K562 (cell line): ENCODE data around the gene MOB1B. TPM values are rescaled to one million over a fixed set of nuclear protein-coding genes. Genes with fewer than 3 reads are reported as not detected.
A peak's percentile ranks its signal among the peaks of the same experiment; 100 is the strongest.

ENCODE experiments used
- ATAC-seq: fragments of 200-7000 bp; cut with Tn5 transposase; 3 replicates; pipeline ENCODE4 v1.9.1; 2020; ENCODE audit warnings: moderate library complexity
- BruUV-seq: library from RNA; stranded (reverse); fragments of 400-500 nt; replicated peaks from 2 replicates; lab custom pipeline; 2021; lab: Mats Ljungman, UMichigan
- CTCF ChIA-PET: fragments of 300-600 bp; formaldehyde crosslinking; extraction: SDS; loops from one replicate; lab custom pipeline; 2021; ENCODE audit warnings: low intra/inter-chr PET ratio; lab: Yijun Ruan, JAX
- POLR2A ChIA-PET: fragments of 300-600, 350-650 bp; sonication (Branson Sonifier 250); formaldehyde crosslinking; extraction: SDS; loops from one replicate; lab custom pipeline; 2021; ENCODE audit warnings: antibody characterized with exemption, inconsistent platforms; lab: Yijun Ruan, JAX
- DNase-seq, 4 experiments: peaks; one replicate each; pipeline versions ENCODE4 v3.0.0 to v3.0.0-alpha.2; 2011 to 2018; ENCODE audit warnings: low spot score in 3 of 4, mixed read lengths in 3 of 4; ENCODE audit errors: extremely low read depth in 1 of 4
- FAIRE-seq: peaks from 2 replicates; lab custom pipeline; 2011; peaks lifted over from hg19 to GRCh38; lab: Jason Lieb, UNC
- H2AFZ ChIP-seq: 2 replicates; pipeline ENCODE4 v1.6.0; 2011; ENCODE audit warnings: low read depth, low read length, control low read depth, inconsistent platforms
- H3K27ac ChIP-seq: fragments of 200-600 bp; 3 replicates; pipeline ENCODE4 v1.8.0; 2011; ENCODE audit warnings: low read depth, mild to moderate bottlenecking, control low read depth, inconsistent platforms, low read length, moderate library complexity, mixed read lengths; ENCODE audit errors: extremely low read depth
- H3K27me3 ChIP-seq, 2 experiments: fragments of 300-600 bp in 1 of 2; 2 replicates in 1 of 2; 3 replicates in 1 of 2; pipeline versions ENCODE4 v1.6.0 to v1.8.0; 2011; ENCODE audit warnings: inconsistent platforms in 2 of 2, low read length in 2 of 2, mild to moderate bottlenecking in 1 of 2, mixed read lengths in 1 of 2, moderate library complexity in 1 of 2; ENCODE audit not compliant: control insufficient read depth in 2 of 2, insufficient read depth in 2 of 2
- H3K36me3 ChIP-seq: fragments of 300-600 bp; 3 replicates; pipeline ENCODE4 v1.8.0; 2011; ENCODE audit warnings: mild to moderate bottlenecking, low read length, inconsistent platforms; ENCODE audit not compliant: control insufficient read depth, insufficient read depth
- H3K4me1 ChIP-seq, 2 experiments: fragments of 200-600 bp in 1 of 2; replicated peaks in 1 of 2; 2 replicates in 1 of 2; 3 replicates in 1 of 2; pipeline versions ENCODE4 v1.5.1 to v1.8.0; 2011; ENCODE audit warnings: inconsistent platforms in 2 of 2, low read length in 2 of 2, mild to moderate bottlenecking in 1 of 2, mixed read lengths in 1 of 2, moderate library complexity in 1 of 2; ENCODE audit not compliant: control insufficient read depth in 2 of 2, insufficient read depth in 2 of 2
- H3K4me2 ChIP-seq: 2 replicates; pipeline ENCODE4 v1.6.1; 2011; ENCODE audit warnings: low read length, control low read depth, inconsistent platforms, mixed read lengths; ENCODE audit not compliant: insufficient read depth
- H3K4me3 ChIP-seq: fragments of 200-600 bp; sonication (generic), shearing (Covaris generic); 2 replicates; pipeline ENCODE4 v1.5.1; 2016; ENCODE audit warnings: control low read depth, inconsistent platforms
- H3K79me2 ChIP-seq: fragments of 200-600 bp; 3 replicates; pipeline ENCODE4 v1.8.0; 2011; ENCODE audit warnings: low read length, inconsistent platforms; ENCODE audit not compliant: control insufficient read depth, insufficient read depth
- H3K9ac ChIP-seq, 2 experiments: 2 replicates each; pipeline versions ENCODE4 v1.6.0 to v1.6.1; 2011; ENCODE audit warnings: low read depth in 2 of 2, low read length in 2 of 2, control low read depth in 1 of 2, inconsistent platforms in 1 of 2, mild to moderate bottlenecking in 1 of 2, mixed read lengths in 1 of 2; ENCODE audit not compliant: insufficient read depth in 1 of 2
- H3K9me1 ChIP-seq: one replicate; pipeline ENCODE4 v1.6.0; 2011; ENCODE audit warnings: inconsistent platforms, mild to moderate bottlenecking, low read length, moderate library complexity; ENCODE audit not compliant: control insufficient read depth, insufficient read depth
- H3K9me3 ChIP-seq: replicated peaks from 2 replicates; pipeline ENCODE4 v1.5.1; 2011; ENCODE audit warnings: low read depth, low read length, inconsistent platforms; ENCODE audit not compliant: control insufficient read depth, insufficient read depth
- H4K20me1 ChIP-seq: replicated peaks from 2 replicates; pipeline ENCODE4 v1.6.1; 2011; ENCODE audit warnings: low read length, inconsistent platforms, mixed read lengths; ENCODE audit not compliant: control insufficient read depth, insufficient read depth
- ELF4 ChIP-seq: fragments of 450-650 bp; formaldehyde crosslinking; IDR thresholded peaks from 2 replicates; pipeline ENCODE4 v1.4.0; 2022; ENCODE audit warnings: missing genetic modification characterization
- MEF2A ChIP-seq: IDR thresholded peaks from 2 replicates; pipeline ENCODE4 v1.6.1; 2011; ENCODE audit warnings: low read depth, mild to moderate bottlenecking, low read length, moderate library complexity; ENCODE audit not compliant: control insufficient read depth
- NCOR1 ChIP-seq: fragments of 450-650 bp; IDR thresholded peaks from 2 replicates; pipeline ENCODE4 v1.6.1; 2016; ENCODE audit warnings: mild to moderate bottlenecking, moderate library complexity
- POLR3A ChIP-seq: IDR thresholded peaks from 2 replicates; pipeline ENCODE4 v1.6.1; 2011; ENCODE audit warnings: borderline replicate concordance, mild to moderate bottlenecking, moderate library complexity; ENCODE audit not compliant: insufficient read length, insufficient read depth; ENCODE audit errors: extremely low read depth
- PYGO2 ChIP-seq: fragments of 450-650 bp; IDR thresholded peaks from 2 replicates; pipeline ENCODE4 v1.6.1; 2016; ENCODE audit warnings: mild to moderate bottlenecking, missing genetic modification characterization, moderate library complexity, missing compliant biosample characterization
- RBM15 ChIP-seq: fragments of 200-400 bp; formaldehyde crosslinking; IDR thresholded peaks from 2 replicates; pipeline ENCODE4 v1.6.1; 2018; ENCODE audit warnings: mild to moderate bottlenecking, low read length, moderate library complexity; ENCODE audit not compliant: insufficient read depth
- WGBS: fragments of 100-300 bp; shearing (Covaris generic); methylation state at CpG from one replicate; pipeline ENCODE4 v1.1.6; 2016; ENCODE audit warnings: low coverage, mixed read lengths; ENCODE audit not compliant: insufficient coverage; ENCODE audit errors: missing lambda C conversion rate; 5-methylcytosine and 5-hydroxymethylcytosine counted together
- in situ Hi-C: fragments of 300-500 bp; cut with MboI; formaldehyde crosslinking; loops from 4 replicates; pipeline ENCODE4 v1.15.0; 2018; ENCODE audit warnings: inconsistent platforms, mixed read lengths
- intact Hi-C: fragments of 100-400 bp; cut with micrococcal nuclease; formaldehyde crosslinking; loops from 2 replicates; pipeline ENCODE4 v1.14.2; 2022
- polyA plus RNA-seq, 8 experiments: library from polyadenylated mRNA; depleted of rRNA in 4 of 8; stranded (reverse) in 5 of 8; unstranded in 3 of 8; fragments of >200 nt; fragmentation: Nextera tagmentation in 2 of 8; fragmentation: Illumina TruSeq in 1 of 8; extraction: Ambion mirVana in 2 of 8; extraction: Trizol in 1 of 8; gene quantifications; 2 replicates each; pipeline versions ENCODE4 v1.2.1 to v1.2.3, GENCODE V29; 2011 to 2014; ENCODE audit warnings: inconsistent platforms in 1 of 8, missing spikeins in 1 of 8
- total RNA-seq, 7 experiments: library from RNA; depleted of rRNA in 6 of 7; stranded (reverse); fragments of >200 nt in 6 of 7; fragmentation: Illumina TruSeq in 2 of 7; extraction: Trizol in 2 of 7; gene quantifications; 2 replicates each; pipeline versions ENCODE4 v1.2.1 to v1.2.3, GENCODE V29; 2011 to 2021; ENCODE audit warnings: low replicate concordance in 1 of 7
- TF ChIP-seq, protein P1 (sequence below): sonication (generic); IDR thresholded peaks from 2 replicates; pipeline ENCODE4 v1.6.1; 2016

The MOB1B gene
- total and polyA plus RNA-seq, 9 of the 15 experiments (the other 6 are each of a cell fraction or from before 2014, with no cell fraction given) = 8.4 to 37.8 (median 19.0) TPM

DNA sequence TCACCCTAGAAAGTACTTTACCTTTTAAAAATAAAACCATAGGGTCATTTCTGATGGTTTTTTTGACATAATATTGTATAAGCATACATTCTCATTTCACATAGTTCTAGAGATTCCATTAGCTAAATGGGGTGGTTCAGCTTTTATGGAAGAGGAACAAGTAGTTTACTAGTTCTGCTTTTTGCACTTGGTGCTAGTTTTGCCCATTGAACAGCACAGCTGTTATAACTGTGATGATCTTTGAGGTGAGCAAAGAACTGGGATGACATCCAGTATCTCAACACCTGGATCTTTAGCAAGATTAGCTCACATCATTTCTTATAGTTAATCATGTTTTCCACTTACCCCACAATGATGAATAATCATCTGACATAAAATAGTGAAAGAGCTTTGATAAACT lies 40.9 kb downstream of the MOB1B start:
- no peak overlapping the region for H3K27ac ChIP-seq
- no peak for FAIRE-seq
- no peak for DNase-seq
- CTCF ChIA-PET = no interaction called here
- no peak overlapping the region for H3K4me2 ChIP-seq
- H3K79me2 ChIP-seq = peaks cover 98% of the 10 kb centered on the region
- POLR2A ChIA-PET = no interaction called here
- in situ Hi-C loops = no loop called here
- no peaks in the 10 kb centered on the region for H3K9me1 ChIP-seq
- BruUV-seq = no TSS peak
- H3K36me3 ChIP-seq = peaks cover 16% of the 10 kb centered on the region; the same call in 2 of the 3 replicates
- H3K27me3 ChIP-seq = no peaks in the 10 kb centered on the region
- no peak for ATAC-seq
- peaks cover 20% of the 10 kb centered on the region; the same call in 1 of the 2 replicates for H4K20me1 ChIP-seq
- no peak overlapping the region for H3K4me3 ChIP-seq
- H3K4me1 ChIP-seq = peaks cover 0 to 3% of the 10 kb centered on the region in 2 experiments; a peak in 2 of 5 replicates
- H2AFZ ChIP-seq = no peak overlapping the region
- no peak overlapping the region for H3K9ac ChIP-seq
- TF ChIP-seq ELF4 (CRISPR knock-in tag) (no peak), NCOR1 (no peak)
- TF ChIP-seq, protein P1, sequence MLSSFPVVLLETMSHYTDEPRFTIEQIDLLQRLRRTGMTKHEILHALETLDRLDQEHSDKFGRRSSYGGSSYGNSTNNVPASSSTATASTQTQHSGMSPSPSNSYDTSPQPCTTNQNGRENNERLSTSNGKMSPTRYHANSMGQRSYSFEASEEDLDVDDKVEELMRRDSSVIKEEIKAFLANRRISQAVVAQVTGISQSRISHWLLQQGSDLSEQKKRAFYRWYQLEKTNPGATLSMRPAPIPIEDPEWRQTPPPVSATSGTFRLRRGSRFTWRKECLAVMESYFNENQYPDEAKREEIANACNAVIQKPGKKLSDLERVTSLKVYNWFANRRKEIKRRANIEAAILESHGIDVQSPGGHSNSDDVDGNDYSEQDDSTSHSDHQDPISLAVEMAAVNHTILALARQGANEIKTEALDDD = peak; percentile 73
- TF ChIP-seq, all 486 proteins: peak for 1
- H3K9me3 ChIP-seq = no peaks in the 10 kb centered on the region; the same call in 1 of the 2 replicates
- intact Hi-C loops = no loop called here

DNA sequence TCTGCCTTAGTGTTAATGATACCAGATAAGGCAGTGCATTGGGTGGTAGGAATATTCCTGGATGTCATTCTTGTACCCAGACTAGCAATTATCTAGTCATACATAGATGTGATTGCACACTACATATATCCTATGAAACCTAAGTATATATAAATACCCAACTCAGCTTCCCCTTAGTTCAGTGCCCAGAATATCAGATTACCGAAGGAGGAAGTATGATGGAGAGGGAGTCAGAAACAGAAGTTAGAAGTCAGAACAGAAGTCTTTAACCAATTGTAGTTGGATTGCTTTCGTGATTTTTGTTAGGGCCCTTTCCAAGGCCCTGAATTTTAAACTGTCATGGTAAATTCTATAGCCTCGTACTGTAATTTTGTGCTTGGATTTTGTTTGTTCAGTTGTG lies 42.9 kb downstream of the MOB1B start:
- CTCF ChIA-PET = no interaction called here
- H3K79me2 ChIP-seq = peaks cover 98% of the 10 kb centered on the region
- peak; percentile 66 for FAIRE-seq
- POLR2A ChIA-PET = interaction anchor here (0.9 to 1.0 kb wide), 2 partner anchors 8 to 13 kb away, joined by 3 to 5 read pairs; no protein-coding TSS in a partner anchor
- no peaks in the 10 kb centered on the region for H3K9me3 ChIP-seq
- no peak for TF ChIP-seq PYGO2
- no peak for TF ChIP-seq POLR3A
- TF ChIP-seq MEF2A = no peak
- no peak for TF ChIP-seq RBM15
- H3K9ac ChIP-seq = no peak overlapping the region
- no peak for DNase-seq
- H3K4me2 ChIP-seq = no peak overlapping the region
- no TSS peak for BruUV-seq
- H3K9me1 ChIP-seq = no peaks in the 10 kb centered on the region
- no peak overlapping the region for H3K27ac ChIP-seq
- in situ Hi-C loops = no loop called here
- intact Hi-C loops = no loop called here
- no peak; the same call in 1 of the 3 replicates for ATAC-seq
- 42% methylated on average over 3 of the region's 3 CpGs for WGBS
- no peaks in the 10 kb centered on the region for H3K27me3 ChIP-seq
- peaks cover 0 to 3% of the 10 kb centered on the region in 2 experiments; a peak in 2 of 5 replicates for H3K4me1 ChIP-seq
- H2AFZ ChIP-seq = no peak overlapping the region
- no peak overlapping the region for H3K4me3 ChIP-seq
- H4K20me1 ChIP-seq = peaks cover 9% of the 10 kb centered on the region; the same call in 1 of the 2 replicates
- peaks cover 13% of the 10 kb centered on the region; the same call in 2 of the 3 replicates for H3K36me3 ChIP-seq
